NT2/D1 (cell line): ENCODE results near the gene PDZD11.

Source experiments
- SUZ12 ChIP-seq: IDR thresholded peaks from 2 replicates; pipeline ENCODE4 v1.6.1; 2011; ENCODE audit not compliant: insufficient read length, insufficient read depth; ENCODE audit errors: extremely low read depth
- YY1 ChIP-seq: IDR thresholded peaks from 2 replicates; pipeline ENCODE4 v1.6.1; 2011; ENCODE audit not compliant: insufficient read length, insufficient read depth
- ZNF274 ChIP-seq: IDR thresholded peaks from 2 replicates; pipeline ENCODE4 v1.6.1; 2011; ENCODE audit warnings: mild to moderate bottlenecking, low read depth, low read length

DNA sequence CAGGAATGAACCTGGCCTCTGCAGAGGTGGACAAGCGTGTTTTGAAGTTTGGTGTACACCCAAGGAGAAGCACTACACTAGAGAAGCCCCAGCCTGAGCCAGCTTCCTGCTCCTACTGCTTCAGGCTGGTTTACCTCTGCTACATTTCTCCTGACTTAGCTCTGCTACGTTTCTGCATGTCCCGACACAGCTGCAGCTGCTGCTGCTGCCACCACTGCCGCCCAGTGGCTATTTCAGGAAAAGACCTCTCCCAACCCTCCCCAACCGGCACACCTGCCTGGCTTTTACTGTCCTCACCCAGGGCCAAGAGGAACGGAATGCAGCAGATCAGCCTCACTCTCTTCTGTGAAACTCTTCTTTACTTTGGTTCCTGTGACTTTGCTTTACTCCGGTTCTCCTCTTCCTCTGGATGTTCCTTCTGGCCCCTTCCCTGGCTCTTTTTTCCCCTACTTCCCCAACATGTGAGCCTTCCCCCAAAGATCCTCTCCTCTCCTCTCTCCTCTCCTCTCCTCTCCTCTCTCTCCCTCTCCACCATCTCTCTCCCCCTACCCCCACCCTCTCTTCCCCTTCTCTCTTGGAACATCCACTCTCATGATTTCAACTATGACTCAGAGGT lies 26.7 kb downstream of the PDZD11 start:
- no peak for TF ChIP-seq ZNF274
- no peak for TF ChIP-seq YY1
- no peak for TF ChIP-seq SUZ12
